ENCODE results near the gene BBS10.
"Not testable (repeated sequence)": the region's sequence is repeated elsewhere in the genome, so short reads cannot be mapped to it uniquely, and the experiment has no call there.

Gene BBS10

GRCh38 chr12:76329606-76330005 is 18.6 kb downstream of the BBS10 start:
- no peak for DNase-seq (ENCODE audit: low read depth)

GRCh38 chr12:76329159-76329558 is 19.1 kb downstream of the BBS10 start:
- DNase-seq (ENCODE audit: low read depth): peak; percentile 96

- not testable (repeated sequence) for DNase-seq (ENCODE audit: low read depth)
These were observed 28.5 kb downstream of the BBS10 start for GRCh38 chr12:76319595-76320319.

- no peak for DNase-seq (ENCODE audit: low read depth)
These were observed 29.2 kb downstream of the BBS10 start for GRCh38 chr12:76318773-76319594.

- DNase-seq (ENCODE audit: low read depth): no peak
These were observed 30.2 kb downstream of the BBS10 start for GRCh38 chr12:76317976-76318375.

GRCh38 chr12:76316468-76316867 is 31.7 kb downstream of the BBS10 start:
- no peak for DNase-seq (ENCODE audit: low read depth)

- DNase-seq (ENCODE audit: low read depth): no peak
These were observed 34.9 kb downstream of the BBS10 start for GRCh38 chr12:76313299-76313698.

- DNase-seq (ENCODE audit: low read depth): no peak
These were observed 35.9 kb downstream of the BBS10 start for GRCh38 chr12:76312315-76312714.

- peak; percentile 66 for DNase-seq (ENCODE audit: low read depth)
These were observed 36.4 kb downstream of the BBS10 start for GRCh38 chr12:76311796-76312195.

GRCh38 chr12:76310110-76310509 is 38.1 kb downstream of the BBS10 start:
- DNase-seq (ENCODE audit: low read depth): peak; percentile 47

- no peak for DNase-seq (ENCODE audit: low read depth)
These were observed 39.3 kb downstream of the BBS10 start for GRCh38 chr12:76308866-76309265.

- DNase-seq (ENCODE audit: low read depth): no peak
These were observed 41.1 kb downstream of the BBS10 start for GRCh38 chr12:76307083-76307482.

GRCh38 chr12:76303989-76304460 is 44.2 kb downstream of the BBS10 start:
- no peak for DNase-seq (ENCODE audit: low read depth)

- DNase-seq (ENCODE audit: low read depth): no peak
These were observed 44.9 kb downstream of the BBS10 start for GRCh38 chr12:76303365-76303764.

GRCh38 chr12:76300297-76300665 is 47.9 kb downstream of the BBS10 start:
- no peak for DNase-seq (ENCODE audit: low read depth)

- DNase-seq (ENCODE audit: low read depth): no peak
These were observed 48.5 kb downstream of the BBS10 start for GRCh38 chr12:76299536-76300296.

Measured in HS-5 (cell line).